ENCODE measurements around the gene DCUN1D3. TPM values are rescaled to one million over a fixed set of nuclear protein-coding genes. Genes with fewer than 3 reads are reported as not detected.

DCUN1D3 gene
- total RNA-seq, 1 experiment from 2014 or later = 16.4 TPM

DNA sequence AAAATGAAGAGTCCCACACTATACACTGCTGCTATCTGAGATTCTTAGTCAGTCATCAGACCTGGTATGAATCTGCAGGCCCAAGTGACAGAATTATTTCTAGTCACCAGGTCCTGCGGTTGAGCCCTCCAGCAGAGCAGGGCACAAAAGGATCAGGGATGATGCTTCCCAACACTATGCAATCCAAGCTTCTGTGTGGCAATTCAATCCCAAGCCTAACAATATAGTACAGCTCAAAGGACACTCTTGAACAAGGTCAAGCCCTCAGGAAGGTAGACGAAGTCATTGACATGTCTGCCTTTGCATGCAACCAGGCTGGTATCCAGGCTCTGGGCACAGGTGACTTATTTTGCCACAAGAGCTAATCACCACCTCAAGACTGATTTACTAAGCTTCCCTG, 5.8 kb downstream of the DCUN1D3 start:
- no peak overlapping the region for H2AFZ ChIP-seq (ENCODE audit: low read depth, low read length, poor library complexity, severe bottlenecking)
- H3K4me2 ChIP-seq (ENCODE audit: low read length) = no peak overlapping the region
- peaks cover 96% of the 10 kb centered on the region for H3K79me2 ChIP-seq (ENCODE audit: insufficient read depth, low read length)
- no peaks in the 10 kb centered on the region for H3K9me3 ChIP-seq (ENCODE audit: control insufficient read depth in 1 of 2, insufficient read depth in 1 of 2, low read depth in 1 of 2, low read length in 2 of 2)
- intact Hi-C loops (cut with micrococcal nuclease) = no loop called here
- no peaks in the 10 kb centered on the region for H3K9me2 ChIP-seq (ENCODE audit: insufficient read depth)
- ChIA-PET RAD21 (ENCODE audit: low non-redundant PET in 1 of 2, low total read pairs in 2 of 2, uncharacterized antibody in 2 of 2, unreplicated experiment in 2 of 2) (no interaction called here), POLR2A (no interaction called here), CTCF (no interaction called here)
- H3K4me3 ChIP-seq (replicated peaks in 1 of 2; ENCODE audit: low read depth in 1 of 2, low read length in 2 of 2) = no peak overlapping the region
- H3K27me3 ChIP-seq (ENCODE audit: insufficient read depth, low read length) = no peaks in the 10 kb centered on the region
- H3K4me1 ChIP-seq (ENCODE audit: control insufficient read depth in 1 of 2, insufficient read depth in 2 of 2, low read length in 2 of 2) = peaks cover 10 to 23% of the 10 kb centered on the region in 2 experiments; a peak in 3 of 4 replicates
- no peak overlapping the region for H3K27ac ChIP-seq (ENCODE audit: low read depth, low read length)
- no peak for DNase-seq (ENCODE audit: low read depth, low spot score)
- no TSS peak for BruUV-seq (replicated peaks)
- TF ChIP-seq SRF (IDR thresholded peaks at IDR 0.05; ENCODE audit: low read depth) (no peak), EGR1 (IDR thresholded peaks at IDR 0.05; ENCODE audit: low read depth) (no peak), ZNF274 (IDR thresholded peaks at IDR 0.05; ENCODE audit: low read depth, low read length) (no peak), ZFX (IDR thresholded peaks at IDR 0.05) (no peak), EZH2phosphoT487 (IDR thresholded peaks at IDR 0.05; ENCODE audit: borderline replicate concordance) (no peak), EZH2 (IDR thresholded peaks at IDR 0.05) (no peak), TCF7L2 (IDR thresholded peaks at IDR 0.05; ENCODE audit: borderline replicate concordance, extremely low read depth, insufficient read depth, insufficient read length) (no peak), POLR2A (IDR thresholded peaks at IDR 0.05; ENCODE audit: borderline replicate concordance, extremely low read depth, insufficient read depth, insufficient read length) (no peak)
- no peaks in the 10 kb centered on the region for H4K20me1 ChIP-seq (ENCODE audit: insufficient read depth)
- ATAC-seq = no peak
- H3K36me3 ChIP-seq (ENCODE audit: control insufficient read depth in 1 of 2, insufficient read depth in 2 of 2, low read length in 2 of 2) = peaks cover 6 to 15% of the 10 kb centered on the region in 2 experiments; a peak in 3 of 4 replicates
- no peak overlapping the region for H3K9ac ChIP-seq (ENCODE audit: low read length)

DNA sequence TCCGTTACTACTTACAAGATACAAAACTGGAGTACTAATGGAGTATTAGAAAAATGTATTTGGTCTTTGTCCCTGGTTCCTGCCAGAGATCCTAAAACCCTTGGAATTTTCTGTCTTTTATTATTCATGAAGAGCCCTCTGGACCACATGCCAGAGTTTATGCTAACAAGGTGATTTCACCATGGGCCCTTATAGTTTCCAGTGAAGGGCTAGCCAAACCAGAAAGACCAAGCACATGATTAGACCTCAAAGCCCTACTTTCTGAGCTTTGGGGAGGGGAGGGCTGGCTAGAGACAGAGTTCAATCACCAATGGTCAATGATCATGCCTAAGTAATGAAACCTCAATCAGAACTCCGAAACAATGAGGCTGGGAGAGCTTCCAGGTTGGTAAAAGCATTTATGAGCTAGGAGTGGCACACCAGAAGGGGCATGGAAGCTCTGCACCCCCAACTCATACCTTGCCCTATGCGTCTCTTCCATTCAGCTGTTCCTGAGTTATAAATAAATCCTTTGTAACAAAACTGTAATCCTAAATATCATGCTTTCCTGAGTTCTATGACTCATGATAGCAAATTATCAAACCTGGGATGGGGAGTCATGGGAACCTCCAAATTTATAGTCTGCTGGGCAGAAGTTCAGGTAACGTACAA, 10.4 kb downstream of the DCUN1D3 start:
- intact Hi-C loops (cut with micrococcal nuclease) = no loop called here
- Histone ChIP-seq H3K9me2 (ENCODE audit: insufficient read depth) (no peaks in the 10 kb centered on the region), H3K4me2 (ENCODE audit: low read length) (no peak overlapping the region), H3K9me3 (ENCODE audit: control insufficient read depth in 1 of 2, insufficient read depth in 1 of 2, low read depth in 1 of 2, low read length in 2 of 2) (no peaks in the 10 kb centered on the region), H3K27me3 (ENCODE audit: insufficient read depth, low read length) (no peaks in the 10 kb centered on the region), H3K36me3 (ENCODE audit: control insufficient read depth in 1 of 2, insufficient read depth in 2 of 2, low read length in 2 of 2) (peaks cover 0 to 3% of the 10 kb centered on the region in 2 experiments; a peak in 1 of 4 replicates), H3K4me1 (ENCODE audit: control insufficient read depth in 1 of 2, insufficient read depth in 2 of 2, low read length in 2 of 2) (no peaks in the 10 kb centered on the region), H3K79me2 (ENCODE audit: insufficient read depth, low read length) (peaks cover 76% of the 10 kb centered on the region), H3K4me3 (replicated peaks in 1 of 2; ENCODE audit: low read depth in 1 of 2, low read length in 2 of 2) (no peak overlapping the region), H3K27ac (ENCODE audit: low read depth, low read length) (no peak overlapping the region), H3K9ac (ENCODE audit: low read length) (no peak overlapping the region), H2AFZ (ENCODE audit: low read depth, low read length, poor library complexity, severe bottlenecking) (no peak overlapping the region), H4K20me1 (ENCODE audit: insufficient read depth) (no peaks in the 10 kb centered on the region)
- BruUV-seq (replicated peaks) = no TSS peak
- POLR2A ChIA-PET = interaction anchor here (0.9 kb wide), 1 partner anchor 11 kb away, joined by 6 read pairs; the partner anchor contains the start of genes DCUN1D3 and LYRM1
- ATAC-seq (no peak), DNase-seq (ENCODE audit: low read depth, low spot score) (no peak)
- RAD21 ChIA-PET (ENCODE audit: low non-redundant PET in 1 of 2, low total read pairs in 2 of 2, uncharacterized antibody in 2 of 2, unreplicated experiment in 2 of 2) = no interaction called here
- CTCF ChIA-PET = no interaction called here
- TF ChIP-seq ZBTB33 (IDR thresholded peaks at IDR 0.05; ENCODE audit: extremely low read depth, insufficient replicate concordance, low read length) (no peak), ELF1 (IDR thresholded peaks at IDR 0.05; ENCODE audit: borderline replicate concordance, low read depth) (no peak), FOSL1 (IDR thresholded peaks at IDR 0.05; ENCODE audit: low read depth) (no peak), SRF (IDR thresholded peaks at IDR 0.05; ENCODE audit: low read depth) (no peak), ZNF274 (IDR thresholded peaks at IDR 0.05; ENCODE audit: low read depth, low read length) (no peak), TCF7L2 (IDR thresholded peaks at IDR 0.05; ENCODE audit: borderline replicate concordance, extremely low read depth, insufficient read depth, insufficient read length) (no peak), SIN3A (IDR thresholded peaks at IDR 0.05; ENCODE audit: low read depth) (no peak), CBX3 (IDR thresholded peaks at IDR 0.05; ENCODE audit: low read depth) (no peak), POLR2A (IDR thresholded peaks at IDR 0.05; ENCODE audit: borderline replicate concordance, extremely low read depth, insufficient read depth, insufficient read length) (no peak), POLR2AphosphoS5 (IDR thresholded peaks at IDR 0.05; ENCODE audit: low read depth, low read length) (no peak), SP1 (IDR thresholded peaks at IDR 0.05; ENCODE audit: low read depth) (no peak), ZFX (IDR thresholded peaks at IDR 0.05) (no peak)
- TF ChIP-seq, protein P1, sequence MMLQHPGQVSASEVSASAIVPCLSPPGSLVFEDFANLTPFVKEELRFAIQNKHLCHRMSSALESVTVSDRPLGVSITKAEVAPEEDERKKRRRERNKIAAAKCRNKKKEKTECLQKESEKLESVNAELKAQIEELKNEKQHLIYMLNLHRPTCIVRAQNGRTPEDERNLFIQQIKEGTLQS (IDR thresholded peaks at IDR 0.05) = no peak
